ENCODE measurements around the gene GID8. TPM values are rescaled to one million over a fixed set of nuclear protein-coding genes. Genes with fewer than 3 reads are reported as not detected.

GID8 gene
- total and polyA plus RNA-seq, 2 donors (not counting 1 experiment from before 2014, with no cell fraction given), result 12.4 to 47.4 TPM

- H3K27me3 ChIP-seq (replicated peaks in 1 of 4; ENCODE audit: control extremely low read depth in 1 of 4, control insufficient read depth in 3 of 4, insufficient read depth in 4 of 4, low read length in 3 of 4), result no peaks in the 10 kb centered on the region
- Mint-ChIP-seq H3K4me1 (peaks cover 75% of the 10 kb centered on the region), H3K27ac (peak overlapping the region; percentile 94), H3K27me3 (no peaks in the 10 kb centered on the region), H3K9me3 (ENCODE audit: insufficient read depth) (no peaks in the 10 kb centered on the region), H3K4me3 (peak overlapping the region; percentile 88)
- H3K4me1 ChIP-seq (ENCODE audit: control insufficient read depth in 2 of 2, insufficient read depth in 2 of 2, low read length in 2 of 2), result peaks cover 61 to 74% of the 10 kb centered on the region in 2 donors
- H3K36me3 ChIP-seq (replicated peaks in 1 of 2; ENCODE audit: control extremely low read depth in 1 of 2, control insufficient read depth in 1 of 2, extremely low read depth in 1 of 2, insufficient read depth in 2 of 2, low read length in 1 of 2), result no peaks in the 10 kb centered on the region
- peak; percentile 77 for DNase-seq
- no peaks in the 10 kb centered on the region for H3K9me3 ChIP-seq (ENCODE audit: control extremely low read depth in 1 of 3, control insufficient read depth in 2 of 3, insufficient read depth in 1 of 3, low read length in 2 of 3)
- ATAC-seq (ENCODE audit: low read depth), result peak; percentile 19
- H3K27ac ChIP-seq (ENCODE audit: low read length in 2 of 2), result peak overlapping the region; percentile 79 to 92
- peak overlapping the region; percentile 95 for H3K9ac ChIP-seq (ENCODE audit: low read length)
- peaks cover 62% of the 10 kb centered on the region for H4K20me1 ChIP-seq (ENCODE audit: control insufficient read depth, insufficient read depth, low read length, poor library complexity, severe bottlenecking)
- POLR2A ChIA-PET, result interaction anchor here (0.5 to 3.1 kb wide), 4 partner anchors 9 to 101 kb away, joined by 3 to 24 read pairs (median 10); partner anchors contain the start of genes GID8 and SLC17A9
- H3K4me2 ChIP-seq (replicated peaks; ENCODE audit: low read depth, low read length, poor library complexity, severe bottlenecking), result peak overlapping the region; percentile 93
- under 1% methylated on average over 61 of the region's 63 CpGs for WGBS (ENCODE audit: insufficient coverage)
- no peak for TF ChIP-seq EZH2 (IDR thresholded peaks at IDR 0.05; ENCODE audit: borderline replicate concordance, insufficient read depth, low read depth, low read length, poor library complexity, severe bottlenecking)
- TF ChIP-seq, protein P1, sequence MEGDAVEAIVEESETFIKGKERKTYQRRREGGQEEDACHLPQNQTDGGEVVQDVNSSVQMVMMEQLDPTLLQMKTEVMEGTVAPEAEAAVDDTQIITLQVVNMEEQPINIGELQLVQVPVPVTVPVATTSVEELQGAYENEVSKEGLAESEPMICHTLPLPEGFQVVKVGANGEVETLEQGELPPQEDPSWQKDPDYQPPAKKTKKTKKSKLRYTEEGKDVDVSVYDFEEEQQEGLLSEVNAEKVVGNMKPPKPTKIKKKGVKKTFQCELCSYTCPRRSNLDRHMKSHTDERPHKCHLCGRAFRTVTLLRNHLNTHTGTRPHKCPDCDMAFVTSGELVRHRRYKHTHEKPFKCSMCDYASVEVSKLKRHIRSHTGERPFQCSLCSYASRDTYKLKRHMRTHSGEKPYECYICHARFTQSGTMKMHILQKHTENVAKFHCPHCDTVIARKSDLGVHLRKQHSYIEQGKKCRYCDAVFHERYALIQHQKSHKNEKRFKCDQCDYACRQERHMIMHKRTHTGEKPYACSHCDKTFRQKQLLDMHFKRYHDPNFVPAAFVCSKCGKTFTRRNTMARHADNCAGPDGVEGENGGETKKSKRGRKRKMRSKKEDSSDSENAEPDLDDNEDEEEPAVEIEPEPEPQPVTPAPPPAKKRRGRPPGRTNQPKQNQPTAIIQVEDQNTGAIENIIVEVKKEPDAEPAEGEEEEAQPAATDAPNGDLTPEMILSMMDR (IDR thresholded peaks at IDR 0.05), result no peak
- CTCF ChIA-PET, result interaction anchor here (1.0 to 1.2 kb wide), 3 partner anchors 13 to 53 kb away, joined by 3 to 4 read pairs (median 3); no protein-coding TSS in a partner anchor
- peak overlapping the region; percentile 72 for H2AFZ ChIP-seq (ENCODE audit: insufficient read depth, low read depth, low read length, poor library complexity, severe bottlenecking)
- intact Hi-C loops (cut with micrococcal nuclease), result loop anchor here (1.0 to 5.0 kb wide), 5 partner anchors 12 to 292 kb away; partner anchors contain the start of genes TCFL5 and YTHDF1
- peak overlapping the region; percentile 86 to 99 (median 96) for H3K4me3 ChIP-seq (ENCODE audit: control extremely low read depth in 1 of 5, extremely low read depth in 1 of 5, insufficient read depth in 1 of 5, low read depth in 2 of 5, low read length in 4 of 5)
- H3K79me2 ChIP-seq (ENCODE audit: control insufficient read depth, insufficient read depth, low read length), result peaks cover 92% of the 10 kb centered on the region
Observed at GRCh38 chr20:62925420-62926228, 12.3 kb upstream of the GID8 start.
